ENCODE results near the gene PCED1A.

Gene PCED1A

DNA sequence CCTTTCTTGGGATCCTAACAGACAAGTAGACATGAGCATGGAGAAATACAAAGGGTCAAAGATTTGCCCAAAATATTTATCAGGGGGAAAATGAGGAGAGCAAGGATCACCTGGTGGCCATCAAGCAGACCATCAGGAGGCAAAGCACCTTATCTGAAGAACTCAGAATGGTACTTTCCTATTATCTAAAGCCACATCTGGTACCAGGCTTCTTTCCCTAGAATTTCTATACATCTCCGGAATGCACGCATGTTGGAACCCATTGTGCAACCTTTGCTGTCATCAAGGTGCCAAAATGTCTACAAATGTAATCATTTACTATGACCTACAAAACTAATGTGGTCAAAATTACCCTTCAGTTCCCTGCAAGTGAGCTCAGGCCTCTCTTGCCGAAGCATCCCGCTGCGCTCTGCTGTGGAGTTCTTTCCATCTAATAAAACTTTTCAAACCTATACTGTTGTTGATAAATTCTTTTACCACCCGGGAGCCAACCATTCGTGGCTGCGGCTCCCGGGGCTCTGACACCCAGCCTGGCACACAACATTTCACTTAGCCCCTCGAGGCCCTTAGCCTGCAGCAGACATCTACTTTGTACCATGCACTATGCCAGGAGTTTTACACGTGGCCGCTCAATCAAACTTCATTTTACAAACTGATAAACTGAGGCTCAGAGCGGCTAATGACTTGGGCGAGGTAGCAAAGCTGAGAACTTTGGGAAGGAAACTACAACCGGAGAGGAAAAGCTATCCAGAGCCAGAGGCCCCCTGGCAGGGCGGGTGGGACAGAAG is 36.2 kb downstream of the PCED1A start:
- no peak for DNase-seq (ENCODE audit: low spot score)

DNA sequence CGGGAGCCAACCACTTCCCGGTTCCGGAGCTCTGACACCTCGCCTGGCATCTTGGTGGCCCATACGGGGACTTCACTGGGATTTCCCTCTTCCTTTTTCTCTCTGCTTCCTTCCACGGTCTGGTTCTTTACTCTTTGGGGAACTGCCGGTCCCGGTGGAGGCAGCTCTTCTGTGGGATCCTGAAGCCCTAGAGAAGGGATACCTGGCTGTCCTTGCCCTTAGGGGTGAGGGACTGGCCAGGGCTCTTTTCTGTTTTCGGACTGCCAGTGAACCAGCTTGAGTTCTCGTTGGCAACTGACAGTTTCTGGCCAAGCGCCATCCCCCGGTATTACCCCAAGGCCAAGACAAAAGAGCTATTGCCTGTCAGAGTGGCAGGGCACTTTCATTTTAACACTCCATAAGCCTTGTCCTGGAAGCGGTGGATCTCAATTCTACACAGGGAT is 39.1 kb downstream of the PCED1A start:
- no peak for DNase-seq (ENCODE audit: low spot score)

DNA sequence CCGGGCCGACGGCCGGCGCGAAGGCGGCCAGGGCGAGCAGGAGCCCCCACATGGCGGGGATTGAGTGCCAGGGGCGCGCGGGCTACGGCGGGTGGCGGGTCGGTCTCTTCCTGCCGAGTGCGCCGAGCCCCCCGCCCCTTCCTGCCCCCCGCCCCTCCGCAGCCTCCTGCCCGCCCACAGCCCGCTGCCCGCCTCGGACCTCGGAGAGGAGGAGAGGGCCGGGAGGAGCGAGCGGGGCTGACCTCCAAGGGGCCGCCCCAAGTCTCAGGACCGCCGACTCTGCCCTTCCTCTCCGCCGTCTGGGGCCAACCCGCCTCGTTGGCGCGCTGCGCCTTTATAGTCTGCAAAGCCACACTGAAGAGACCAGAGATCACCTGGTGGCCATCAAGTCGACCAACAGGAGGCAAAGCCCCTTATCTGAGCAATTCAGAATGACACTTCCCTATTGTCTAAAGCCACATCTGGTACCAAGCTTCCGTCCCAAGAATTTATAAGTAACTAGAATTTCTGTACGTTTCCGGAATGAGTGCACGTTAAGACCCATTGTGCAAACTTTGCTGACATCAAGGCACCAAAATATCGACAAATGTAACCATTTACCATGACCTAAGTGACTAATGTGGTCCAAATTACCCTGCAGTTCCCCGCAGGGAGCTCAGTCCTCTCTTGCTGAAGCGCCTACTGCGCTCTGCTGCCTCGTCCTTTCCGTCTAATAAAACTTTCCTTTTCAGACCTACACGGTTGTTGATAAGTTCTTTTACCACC is 39.8 kb downstream of the PCED1A start, which contains the start of gene CPXM1:
Gene CPXM1 (minus strand): TSS at position 107 of the 765 bp plus-strand sequence. CDS start 55 bp downstream, at position 52.
- no peak for DNase-seq (ENCODE audit: low spot score)

DNA sequence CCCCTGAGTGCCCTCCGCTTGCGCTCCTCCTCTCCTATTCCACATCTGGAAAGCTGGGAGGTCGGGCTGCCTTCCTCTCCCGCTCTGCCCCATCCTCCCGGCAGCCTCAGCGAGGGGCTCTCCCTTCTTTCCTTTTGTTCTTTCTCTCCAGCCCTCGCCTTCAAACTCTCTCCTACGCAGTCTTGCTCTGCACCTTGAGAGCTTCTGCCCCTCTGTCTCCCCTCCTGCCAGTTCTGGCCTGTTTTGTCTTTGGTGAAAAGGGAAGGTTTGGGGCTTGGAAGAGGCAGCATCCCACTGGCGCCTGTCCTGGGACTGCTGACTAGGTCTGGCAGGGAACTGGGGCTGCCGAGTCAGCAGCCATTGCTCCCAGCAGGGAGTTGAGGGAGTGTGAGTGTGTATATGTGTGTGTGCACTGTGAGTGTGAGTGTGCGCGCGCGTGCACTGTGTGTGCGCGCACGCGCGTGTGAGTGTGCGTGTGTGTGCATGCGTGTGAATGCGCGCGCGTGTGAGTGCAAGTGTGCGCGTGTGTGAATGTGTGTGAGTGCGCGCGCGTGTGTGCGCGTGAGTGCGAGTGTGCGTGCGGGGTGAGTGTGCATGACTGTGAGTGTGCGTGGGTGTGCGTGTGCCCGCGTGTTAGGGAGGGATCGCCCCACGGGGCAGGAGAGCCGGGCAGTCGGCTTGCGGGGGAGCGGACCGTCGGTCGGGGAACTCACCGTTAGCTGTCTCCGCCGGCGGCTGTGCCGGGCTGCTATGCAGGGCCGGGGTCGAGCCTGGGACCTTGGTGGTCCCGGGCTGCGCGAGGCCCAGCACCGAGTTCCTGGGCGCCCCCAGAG is 40.6 kb downstream of the PCED1A start:
- DNase-seq (ENCODE audit: low spot score), result no peak

DNA sequence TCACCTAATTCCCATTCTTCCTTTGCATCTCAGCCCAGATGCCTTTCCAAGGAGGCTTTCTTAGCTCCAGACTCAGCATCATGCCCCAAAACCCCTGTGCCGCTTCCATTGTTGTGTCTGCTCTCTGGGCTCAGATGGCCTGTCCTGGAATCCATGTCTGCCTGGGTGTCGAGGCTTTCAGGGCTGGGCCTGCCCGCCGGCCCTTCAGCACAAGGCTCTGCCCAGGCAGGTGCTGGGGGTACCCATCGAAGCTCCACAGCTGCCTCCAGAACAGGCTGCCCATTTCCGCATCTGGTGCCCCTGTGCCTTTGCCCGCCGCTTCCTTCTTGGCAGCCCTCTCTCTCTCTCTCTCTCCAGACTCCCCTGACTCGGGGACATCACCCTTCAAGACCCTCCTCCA is 41.2 kb downstream of the PCED1A start:
- no peak for DNase-seq (ENCODE audit: low spot score)

DNA sequence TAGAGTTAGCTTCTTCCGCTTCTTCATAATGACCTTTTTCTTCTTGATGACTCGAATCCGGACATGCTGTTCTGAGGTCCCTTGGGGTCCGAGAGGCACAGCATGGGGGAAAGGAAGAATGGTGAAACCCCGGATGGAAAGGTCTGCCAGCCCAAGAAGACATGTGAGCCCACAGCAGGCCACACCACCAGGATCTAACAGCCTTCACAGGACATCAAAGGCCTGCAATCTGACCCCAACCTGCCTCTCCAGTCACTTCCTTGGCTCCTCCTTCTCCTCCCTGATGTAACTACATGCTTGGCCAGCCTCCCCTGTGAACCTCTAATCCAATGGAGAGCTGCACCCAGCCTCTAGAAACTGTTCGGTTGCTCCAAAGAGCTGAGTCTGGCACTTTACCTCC is 41.6 kb downstream of the PCED1A start:
- no peak for DNase-seq (ENCODE audit: low spot score)

DNA sequence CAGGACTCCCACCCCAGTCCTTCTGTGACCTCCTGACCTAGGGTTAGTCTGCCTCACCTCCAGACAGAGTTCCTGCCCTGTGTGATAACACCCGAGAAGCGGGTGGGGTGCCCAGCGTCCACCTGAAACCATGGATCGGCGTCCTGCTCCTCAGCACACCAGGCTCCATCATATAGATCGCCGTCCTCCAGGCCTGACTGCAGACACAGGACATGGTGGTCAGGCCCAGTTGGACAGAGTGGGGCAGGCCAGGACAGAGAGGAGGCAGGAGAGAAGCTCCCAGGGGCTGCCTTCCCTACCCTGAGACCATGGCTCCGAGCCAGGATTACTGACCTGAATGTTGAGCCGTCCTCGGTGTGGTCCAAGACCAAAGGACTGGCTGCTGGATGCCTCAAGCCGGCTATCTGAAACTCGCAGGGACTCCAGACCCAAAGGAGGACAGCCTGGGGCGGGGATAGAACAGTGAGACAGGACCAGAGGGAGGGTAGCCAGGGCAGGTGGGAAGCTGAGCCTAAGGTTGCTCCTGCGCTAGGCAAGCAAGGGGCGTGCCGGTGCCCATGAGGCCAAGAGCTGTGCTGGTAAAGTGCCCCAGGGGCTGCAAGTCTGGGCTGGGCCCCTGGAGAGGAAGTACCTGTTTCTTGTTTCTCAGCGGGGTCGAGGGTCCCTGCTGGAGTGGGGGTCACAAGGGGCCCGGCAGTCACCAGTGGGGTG is 42.2 kb downstream of the PCED1A start:
- DNase-seq (ENCODE audit: low spot score), result no peak

DNA sequence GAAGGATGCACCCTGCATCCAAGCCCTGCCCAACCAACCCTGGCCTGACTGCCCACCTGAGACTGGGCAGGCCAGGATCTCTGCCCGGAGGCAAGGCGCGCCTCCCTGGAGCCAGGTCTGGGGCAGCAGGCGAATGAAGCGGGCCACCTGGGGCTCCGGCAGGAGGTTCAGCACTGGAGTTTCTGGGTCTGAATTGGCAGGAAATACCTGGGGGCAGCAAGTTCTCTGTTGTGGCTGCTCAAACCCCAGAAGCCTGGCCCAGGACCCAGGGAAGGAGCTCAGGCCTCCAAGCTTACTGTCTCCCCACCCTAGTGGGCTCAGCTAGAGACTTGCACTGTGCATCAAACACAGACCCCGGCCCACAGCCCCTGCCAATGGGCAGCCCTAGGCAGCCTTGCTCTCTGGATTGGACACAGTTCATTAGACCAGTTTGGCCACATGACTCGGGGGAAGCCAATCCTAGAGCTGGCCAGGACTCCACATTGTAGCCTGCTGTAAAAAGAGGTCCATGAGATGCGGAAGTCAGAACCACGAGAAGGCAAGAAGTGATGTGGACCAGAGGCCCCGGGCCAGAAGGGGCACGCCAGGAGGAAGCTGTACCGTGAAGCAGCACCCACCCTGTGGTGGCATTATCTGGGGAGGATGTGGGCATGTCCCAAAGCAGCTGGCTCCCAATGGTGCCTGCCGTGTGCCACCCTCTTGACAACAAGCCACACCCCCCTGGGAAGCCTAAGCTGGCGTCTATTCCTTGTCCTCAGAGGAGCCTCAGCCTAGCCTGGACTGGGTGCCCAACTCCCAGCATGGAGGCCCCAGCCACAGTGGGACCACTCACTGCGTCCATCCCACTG is 43.1 kb downstream of the PCED1A start:
- no peak for DNase-seq (ENCODE audit: low spot score)

DNA sequence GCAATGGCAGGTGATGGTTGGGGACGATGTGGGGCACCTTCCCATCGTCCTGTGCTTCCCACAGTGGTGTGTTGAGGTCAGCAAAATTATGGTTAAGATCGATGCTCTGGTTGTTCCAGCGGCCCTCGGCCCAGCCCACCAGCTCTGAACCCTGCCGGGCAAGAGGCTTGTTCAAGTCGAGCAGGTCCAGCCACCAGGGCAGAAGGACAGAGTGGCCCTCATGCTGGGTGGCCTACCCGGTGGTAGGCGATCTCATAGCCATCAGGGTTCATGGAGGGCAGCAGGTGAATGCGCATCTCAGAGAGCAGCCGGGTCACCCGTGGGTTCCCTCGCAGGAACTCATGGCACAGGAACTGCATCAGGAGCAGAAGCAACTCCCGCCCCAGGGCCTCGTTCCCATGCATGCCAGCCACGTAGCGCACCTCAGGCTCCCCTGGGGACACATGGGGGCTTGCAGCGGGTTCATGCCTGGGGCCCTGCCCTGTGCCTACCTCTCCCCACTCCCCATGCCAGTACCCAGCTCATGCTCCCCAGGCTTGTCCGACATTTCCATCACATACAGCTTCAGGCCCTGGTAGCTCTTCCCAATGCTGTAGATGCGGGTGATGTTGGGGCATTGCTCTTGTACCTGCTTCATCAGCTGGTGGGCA is 44.3 kb downstream of the PCED1A start:
- no peak for DNase-seq (ENCODE audit: low spot score)

DNA sequence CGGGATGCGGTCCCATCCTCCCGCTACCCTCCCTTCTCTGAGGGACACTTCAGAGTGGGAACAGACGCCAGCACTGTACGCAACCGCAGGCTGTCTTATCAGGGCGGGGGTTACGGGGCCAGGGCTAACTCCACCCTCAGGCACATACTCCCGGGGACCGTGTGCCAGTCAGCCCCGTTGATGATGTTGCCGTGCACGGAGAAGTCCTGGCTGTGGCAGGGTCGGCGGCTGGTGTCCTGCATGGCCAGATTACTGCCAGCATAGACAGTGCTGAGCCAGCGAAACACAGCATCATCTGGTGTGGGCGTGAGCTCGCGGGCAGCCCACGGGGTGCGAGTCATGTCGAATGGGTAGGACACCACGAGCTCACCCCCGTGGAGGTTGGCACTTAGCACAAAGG is 45.0 kb downstream of the PCED1A start:
- no peak for DNase-seq (ENCODE audit: low spot score)

DNA sequence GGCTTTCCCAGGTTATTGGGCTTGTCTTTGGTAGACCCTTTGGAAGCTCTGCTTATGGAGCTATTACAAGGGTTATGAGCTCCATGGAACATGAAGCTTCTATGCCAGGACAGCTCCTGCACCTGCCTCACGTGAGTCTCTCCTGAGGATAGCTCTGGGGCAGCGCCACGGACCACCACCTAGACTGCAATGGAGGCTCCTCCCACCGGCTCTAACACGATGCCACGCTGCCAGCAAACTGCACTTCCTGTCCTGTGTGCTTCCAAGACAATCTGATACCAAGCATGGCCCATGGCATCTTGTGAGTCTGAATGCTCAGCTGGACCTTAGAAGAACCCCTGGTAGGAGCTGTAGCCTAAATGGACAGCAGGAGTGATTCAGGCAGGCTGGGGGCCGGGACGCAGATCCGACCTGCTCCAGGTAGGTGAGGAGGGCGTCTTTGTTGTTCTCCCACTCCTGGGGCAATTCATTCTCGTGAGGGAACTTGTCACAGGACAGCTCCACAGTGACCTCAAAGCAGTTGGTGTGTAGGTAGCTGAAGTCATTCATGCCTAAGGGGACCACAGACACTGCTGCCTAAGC is 45.5 kb downstream of the PCED1A start:
- DNase-seq (ENCODE audit: low spot score), result no peak

DNA sequence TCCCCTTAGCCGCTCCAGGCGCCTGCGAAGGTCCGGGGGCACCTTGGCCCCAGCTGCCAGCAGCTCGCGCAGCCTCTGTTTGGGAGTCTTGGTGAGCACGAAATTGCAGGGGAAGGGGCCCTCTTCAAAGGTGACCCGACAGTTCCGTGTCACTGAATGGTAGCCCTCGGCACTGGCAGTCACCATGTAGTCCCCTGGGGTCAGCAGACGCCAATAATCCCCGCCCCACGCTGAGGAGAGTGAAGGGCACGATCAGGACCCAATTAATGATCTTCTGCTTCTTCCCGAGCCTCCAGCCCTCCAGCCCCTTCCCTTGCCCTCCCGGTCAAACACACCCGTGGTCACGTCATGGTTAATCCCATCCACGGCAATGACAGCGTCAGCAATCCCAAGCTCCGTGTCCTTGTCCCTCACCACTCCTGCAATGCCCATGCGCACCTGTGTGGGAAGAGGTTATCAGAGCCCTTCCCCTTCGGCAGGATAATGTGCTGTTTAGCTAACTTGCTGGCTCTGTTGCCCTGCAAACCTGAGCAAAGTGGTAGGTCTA is 46.2 kb downstream of the PCED1A start:
- no peak for DNase-seq (ENCODE audit: low spot score)

DNA sequence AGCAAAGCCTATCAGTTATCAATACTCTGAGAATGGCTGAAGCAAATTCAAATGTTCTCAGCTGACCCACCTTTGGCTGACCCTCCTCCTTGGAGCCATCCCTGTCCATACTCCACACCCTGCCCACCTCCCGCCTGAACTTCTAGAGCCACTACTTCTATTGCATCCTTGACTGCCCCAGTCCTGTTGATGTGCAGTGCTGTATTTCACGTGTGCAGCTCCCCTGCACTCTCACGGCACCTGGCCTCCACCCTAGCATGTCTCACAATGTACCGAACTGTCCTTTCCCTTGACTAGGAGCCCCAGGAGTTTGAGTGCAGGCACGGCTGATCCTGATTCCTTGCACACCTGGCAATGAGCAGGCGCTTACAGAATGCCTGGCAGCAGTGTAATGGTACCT is 47.0 kb downstream of the PCED1A start:
- DNase-seq (ENCODE audit: low spot score), result no peak

All from CD4-positive, alpha-beta T cell treated with Interleukin-6 at 100 ng/mL for 8 hours (primary cell).